VCaP (cell line): ENCODE measurements around the gene FAM187B.

ENCODE experiments used
- H3K27ac ChIP-seq: fragments of 450-650 bp; 2 replicates; pipeline ENCODE4 v1.5.1; 2017
- TF ChIP-seq, protein P1 (sequence below): fragments of 450-650 bp; conservative IDR thresholded peaks from 2 replicates; pipeline ENCODE4 v1.5.1; 2017; ENCODE audit warnings: mild to moderate bottlenecking, moderate library complexity

FAM187B gene

DNA sequence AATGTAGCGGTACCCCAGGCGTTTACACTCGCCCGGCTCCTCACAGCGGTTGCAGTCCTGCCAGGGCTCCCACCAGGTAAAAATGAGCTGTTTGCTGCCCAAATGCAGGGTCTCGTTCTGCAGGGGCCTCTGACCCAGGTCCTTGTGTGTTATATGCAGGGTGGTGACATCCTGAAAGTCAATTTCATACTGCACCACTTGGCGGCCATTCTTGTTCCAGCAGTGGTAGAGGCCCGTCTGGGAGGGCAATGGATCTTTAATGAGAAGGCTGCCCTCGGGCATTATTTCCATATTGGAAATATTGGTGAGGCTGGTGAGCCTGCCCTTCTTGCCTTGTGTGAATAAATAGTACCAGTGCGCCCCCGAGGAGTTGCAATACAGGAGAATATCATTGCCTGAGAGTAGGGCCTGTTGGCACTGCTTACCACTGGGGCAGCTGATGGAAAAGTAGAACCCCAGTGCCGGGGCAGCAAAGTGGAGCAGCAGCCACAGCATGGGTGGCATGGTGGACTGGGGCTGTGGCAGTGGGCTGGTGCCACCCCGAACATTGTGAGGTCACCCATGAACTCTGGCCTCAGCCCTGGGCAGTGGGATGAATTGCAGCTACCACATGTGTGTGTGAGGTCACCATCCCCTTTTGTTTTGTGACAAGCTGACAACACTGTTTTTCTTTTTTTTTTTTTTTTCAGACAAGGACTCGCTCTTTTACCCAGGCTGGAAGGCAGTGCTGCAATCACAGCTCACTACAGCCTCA lies at the start of gene FAM187B:
Gene FAM187B, minus strand, starts transcription at position 563 of the 754 bp plus-strand sequence. Its CDS starts 59 bp downstream, at position 504.
- TF ChIP-seq, protein P1, sequence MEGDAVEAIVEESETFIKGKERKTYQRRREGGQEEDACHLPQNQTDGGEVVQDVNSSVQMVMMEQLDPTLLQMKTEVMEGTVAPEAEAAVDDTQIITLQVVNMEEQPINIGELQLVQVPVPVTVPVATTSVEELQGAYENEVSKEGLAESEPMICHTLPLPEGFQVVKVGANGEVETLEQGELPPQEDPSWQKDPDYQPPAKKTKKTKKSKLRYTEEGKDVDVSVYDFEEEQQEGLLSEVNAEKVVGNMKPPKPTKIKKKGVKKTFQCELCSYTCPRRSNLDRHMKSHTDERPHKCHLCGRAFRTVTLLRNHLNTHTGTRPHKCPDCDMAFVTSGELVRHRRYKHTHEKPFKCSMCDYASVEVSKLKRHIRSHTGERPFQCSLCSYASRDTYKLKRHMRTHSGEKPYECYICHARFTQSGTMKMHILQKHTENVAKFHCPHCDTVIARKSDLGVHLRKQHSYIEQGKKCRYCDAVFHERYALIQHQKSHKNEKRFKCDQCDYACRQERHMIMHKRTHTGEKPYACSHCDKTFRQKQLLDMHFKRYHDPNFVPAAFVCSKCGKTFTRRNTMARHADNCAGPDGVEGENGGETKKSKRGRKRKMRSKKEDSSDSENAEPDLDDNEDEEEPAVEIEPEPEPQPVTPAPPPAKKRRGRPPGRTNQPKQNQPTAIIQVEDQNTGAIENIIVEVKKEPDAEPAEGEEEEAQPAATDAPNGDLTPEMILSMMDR: no peak
- H3K27ac ChIP-seq: no peak within 1 kb of the TSS

DNA sequence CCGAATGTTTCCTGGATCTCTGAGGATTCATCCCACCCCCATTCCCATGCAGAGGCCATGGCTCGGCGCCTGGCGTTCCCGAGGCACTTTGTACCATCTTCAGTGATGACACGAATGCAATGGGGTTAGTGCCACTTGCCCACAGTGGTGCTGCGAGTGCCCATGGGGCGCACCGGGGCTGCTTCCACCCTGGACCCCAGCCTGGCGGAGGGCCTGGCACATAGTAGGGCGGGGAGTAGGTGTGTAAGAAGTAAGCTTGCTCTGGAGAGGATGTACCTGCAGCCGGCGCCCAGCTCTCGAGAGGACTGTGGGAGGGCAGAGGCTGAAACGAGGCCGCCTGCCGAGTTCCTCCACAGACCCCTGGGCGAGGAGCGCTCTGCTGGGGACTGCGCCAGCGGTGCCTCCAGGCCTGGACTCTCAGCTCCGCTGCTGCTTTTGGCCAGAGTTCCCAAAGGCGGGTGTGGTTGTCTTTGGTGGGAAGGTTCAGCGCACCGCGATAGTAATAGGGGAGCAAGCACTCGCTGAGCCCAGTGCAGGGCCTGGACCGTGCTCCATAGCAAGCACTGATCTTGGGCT lies 48.3 kb upstream of the FAM187B start:
- H3K27ac ChIP-seq: no peak overlapping the region
- TF ChIP-seq, protein P1: no peak

DNA sequence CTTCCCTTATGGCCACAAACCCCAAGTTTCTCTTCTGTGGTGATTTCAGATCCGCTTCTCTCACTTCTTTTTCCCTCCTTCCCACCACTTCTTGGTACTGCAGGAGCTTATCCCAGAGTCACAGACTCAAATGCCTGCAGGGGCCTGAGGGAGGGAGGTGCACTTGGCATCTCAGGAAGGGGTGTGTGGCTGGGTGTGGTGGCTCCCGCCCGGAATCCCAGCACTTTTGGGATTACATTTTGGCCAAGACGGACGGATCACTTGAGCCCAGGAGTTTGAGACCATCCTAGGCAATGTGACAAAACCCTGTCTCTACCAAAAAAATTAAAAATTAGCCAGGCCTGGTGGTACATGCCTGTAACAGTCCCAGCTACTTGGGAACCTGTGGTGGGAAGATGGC lies 45.8 kb upstream of the FAM187B start:
- TF ChIP-seq, protein P1: no peak
- H3K27ac ChIP-seq: no peak overlapping the region

GRCh38 chr19:35273686-35274259 lies 45.2 kb upstream of the FAM187B start:
- no peak overlapping the region for H3K27ac ChIP-seq
- TF ChIP-seq, protein P1: no peak

GRCh38 chr19:35272954-35273649 lies 44.6 kb upstream of the FAM187B start:
- H3K27ac ChIP-seq: no peak overlapping the region
- TF ChIP-seq, protein P1: no peak

DNA sequence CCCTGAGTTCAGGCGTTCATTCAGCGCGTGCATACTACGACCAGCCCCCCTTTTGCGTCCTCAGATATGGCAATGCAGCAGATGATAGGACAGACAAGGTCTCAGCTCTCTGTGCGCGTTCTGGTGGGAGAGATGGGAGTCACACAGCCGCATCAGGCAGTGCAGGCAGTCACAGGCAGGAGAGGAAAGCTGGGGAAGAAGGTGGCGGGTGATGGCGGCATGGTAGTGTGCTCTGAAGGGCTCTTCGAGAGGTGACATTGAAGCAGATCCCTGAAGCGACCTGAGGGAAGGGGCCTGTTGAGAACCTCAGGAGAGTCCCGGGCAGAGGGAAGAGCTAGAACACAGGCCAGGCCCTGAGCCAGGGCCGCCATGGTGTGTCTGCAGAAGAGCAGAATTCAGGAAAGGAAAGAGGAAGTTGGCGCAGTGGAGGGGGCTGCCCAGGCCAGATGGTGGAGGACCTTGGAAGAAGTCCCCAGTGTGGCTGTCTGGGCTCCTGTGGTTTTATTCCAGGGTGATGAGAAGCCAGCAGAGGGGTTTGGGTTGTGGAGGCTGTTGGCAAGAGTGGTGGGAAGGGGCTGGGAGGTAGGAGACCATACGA lies 43.7 kb upstream of the FAM187B start:
- TF ChIP-seq, protein P1: no peak

DNA sequence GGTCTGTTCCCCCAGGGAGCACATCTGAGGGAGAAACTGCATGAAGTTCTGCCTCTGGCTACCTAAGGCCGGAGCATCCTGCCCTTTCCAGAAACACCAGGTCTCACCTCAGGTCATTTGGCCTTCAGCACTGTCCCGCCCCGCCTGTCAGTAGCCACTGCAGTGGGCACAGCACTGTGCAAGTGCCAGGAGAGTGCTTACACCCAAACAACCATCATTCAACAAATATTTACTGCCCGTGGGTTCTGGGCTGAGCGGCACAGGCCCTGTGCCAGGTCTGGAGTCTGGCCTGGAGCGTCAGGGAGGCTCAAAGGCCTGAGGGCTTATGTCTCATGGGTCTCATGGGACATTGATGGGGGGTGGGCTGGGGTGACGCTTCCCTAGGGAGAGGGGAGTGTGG lies 43.0 kb upstream of the FAM187B start:
- H3K27ac ChIP-seq: peak overlapping the region; percentile 100; the same call in 1 of the 2 replicates
- TF ChIP-seq, protein P1: no peak

More for the DNA sequence above, 43.7 kb upstream of the FAM187B start:
- peak overlapping the region; percentile 100; the same call in 1 of the 2 replicates for H3K27ac ChIP-seq
